Skeletal muscle cell (primary cell): ENCODE results near the gene APBB2.
A peak's percentile ranks its signal among the peaks of the same experiment; 100 is the strongest.

Source experiments
- DNase-seq: peaks from one replicate; pipeline ENCODE4 v3.0.0-alpha.2; 2010; ENCODE audit warnings: low read depth
- H3K4me3 ChIP-seq: 2 replicates; pipeline ENCODE4 v1.5.1; 2011; ENCODE audit warnings: low read depth, mild to moderate bottlenecking, control low read depth, low read length, moderate library complexity

The APBB2 gene

GRCh38 chr4:40857956-40858355, 356.4 kb downstream of the APBB2 start:
- no peak overlapping the region for H3K4me3 ChIP-seq
- DNase-seq, result no peak

DNA sequence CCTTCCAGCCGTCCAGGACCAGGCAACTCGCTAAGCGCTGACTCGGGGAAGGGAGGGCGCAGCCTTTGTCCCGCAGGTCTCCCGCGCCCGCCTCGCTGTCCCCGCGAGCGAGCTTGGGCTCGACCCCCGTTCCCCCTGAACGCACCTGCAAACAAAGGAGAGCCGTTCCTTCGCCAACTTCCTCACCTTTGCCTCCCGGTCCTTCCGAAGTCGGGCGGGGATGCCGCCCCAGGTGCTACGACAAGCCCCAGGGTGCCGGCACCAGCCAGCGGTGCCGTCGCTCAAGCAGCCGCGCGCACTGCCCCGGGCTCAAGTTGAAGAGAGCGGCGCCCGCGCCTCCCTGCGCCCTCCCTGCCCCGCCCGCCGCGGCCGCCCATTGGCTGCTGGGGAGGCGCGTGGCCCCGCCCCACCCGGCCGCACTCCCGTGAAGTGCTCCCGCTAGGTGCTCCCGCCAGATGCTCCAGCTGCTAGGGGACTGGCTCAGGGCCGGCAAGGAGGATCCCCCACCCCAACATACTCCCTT, 357.4 kb downstream of the APBB2 start:
- H3K4me3 ChIP-seq, result peak overlapping the region; percentile 29
- DNase-seq, result peak; percentile 12

GRCh38 chr4:40856277-40856839, 358.0 kb downstream of the APBB2 start:
- no peak for DNase-seq
- no peak overlapping the region for H3K4me3 ChIP-seq

- no peak for DNase-seq
- no peak overlapping the region for H3K4me3 ChIP-seq
These were observed 363.8 kb downstream of the APBB2 start for GRCh38 chr4:40850496-40850895.

DNA sequence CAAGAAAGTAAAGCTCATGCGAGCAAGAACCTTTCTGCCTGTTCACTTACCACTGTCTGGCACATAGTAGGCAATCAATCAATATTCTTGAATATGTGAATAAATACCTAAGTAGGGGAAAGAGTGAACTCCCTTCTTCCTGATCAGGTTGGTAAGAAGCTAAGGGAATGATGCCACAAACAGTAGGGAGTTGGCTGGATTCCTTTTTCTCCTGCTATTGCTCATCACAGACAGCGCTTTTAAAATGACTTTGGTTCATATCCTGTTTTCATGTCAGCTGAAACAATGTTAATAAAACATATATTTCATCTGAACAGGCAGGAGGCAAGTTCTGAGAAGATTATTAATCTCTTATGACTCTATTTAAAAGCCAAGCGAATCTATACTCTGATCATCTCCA, 365.4 kb downstream of the APBB2 start:
- no peak for DNase-seq
- H3K4me3 ChIP-seq, result no peak overlapping the region

GRCh38 chr4:40848251-40848650, 366.1 kb downstream of the APBB2 start:
- no peak for DNase-seq
- H3K4me3 ChIP-seq, result no peak overlapping the region

GRCh38 chr4:40846532-40846931, 367.8 kb downstream of the APBB2 start:
- no peak overlapping the region for H3K4me3 ChIP-seq
- DNase-seq, result no peak

DNA sequence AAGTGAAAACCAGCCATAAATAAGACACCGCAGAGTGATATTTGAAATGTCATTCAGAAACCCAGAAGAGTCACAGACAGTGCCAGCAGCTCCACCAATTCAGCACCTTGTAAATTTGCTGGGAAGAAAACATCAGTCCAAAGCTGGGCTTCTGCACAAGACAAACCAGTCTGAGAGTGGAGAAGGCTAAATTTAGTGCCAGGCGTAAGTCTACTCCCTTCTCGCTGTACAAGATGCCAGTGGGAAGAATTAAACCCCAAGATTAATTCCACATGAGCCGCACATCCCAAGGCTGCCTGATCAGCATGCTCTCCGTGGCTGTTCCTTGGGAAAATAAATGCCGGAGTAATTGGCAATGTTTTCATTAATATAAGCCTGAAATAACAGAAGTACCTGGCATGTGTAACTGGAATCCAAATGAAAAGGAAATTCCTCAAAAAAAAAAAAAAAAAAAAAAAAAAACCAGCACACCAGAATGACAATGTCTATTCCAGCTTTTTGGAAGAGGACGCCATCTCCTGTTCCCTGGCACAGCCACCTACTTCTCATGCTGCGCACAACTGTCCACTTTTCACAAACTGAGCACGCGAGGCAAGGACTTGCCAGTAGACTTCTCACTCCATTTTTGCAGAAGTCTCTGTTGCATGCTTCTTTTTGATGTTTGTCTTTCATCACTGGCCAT, 369.0 kb downstream of the APBB2 start:
- DNase-seq, result no peak

GRCh38 chr4:40844261-40844660, 370.1 kb downstream of the APBB2 start:
- DNase-seq, result no peak
- no peak overlapping the region for H3K4me3 ChIP-seq

More for the DNA sequence above, 369.0 kb downstream of the APBB2 start:
- no peak overlapping the region for H3K4me3 ChIP-seq

GRCh38 chr4:40843696-40844095, 370.6 kb downstream of the APBB2 start:
- no peak overlapping the region for H3K4me3 ChIP-seq
- no peak for DNase-seq

GRCh38 chr4:40842725-40843423, 371.5 kb downstream of the APBB2 start:
- H3K4me3 ChIP-seq, result no peak overlapping the region
- no peak for DNase-seq

GRCh38 chr4:40842318-40842717, 372.0 kb downstream of the APBB2 start:
- no peak overlapping the region for H3K4me3 ChIP-seq
- DNase-seq, result no peak

- H3K4me3 ChIP-seq, result no peak overlapping the region
- DNase-seq, result peak; percentile 51
These were observed 373.3 kb downstream of the APBB2 start for GRCh38 chr4:40840985-40841571.

GRCh38 chr4:40840255-40840984, 373.9 kb downstream of the APBB2 start:
- DNase-seq, result no peak
- H3K4me3 ChIP-seq, result no peak overlapping the region

- no peak overlapping the region for H3K4me3 ChIP-seq
- DNase-seq, result no peak
These were observed 375.6 kb downstream of the APBB2 start for GRCh38 chr4:40838742-40839141.

GRCh38 chr4:40837094-40837870, 377.1 kb downstream of the APBB2 start:
- H3K4me3 ChIP-seq, result no peak overlapping the region
- no peak for DNase-seq

GRCh38 chr4:40833212-40833611, 381.1 kb downstream of the APBB2 start:
- DNase-seq, result no peak
- H3K4me3 ChIP-seq, result no peak overlapping the region

DNA sequence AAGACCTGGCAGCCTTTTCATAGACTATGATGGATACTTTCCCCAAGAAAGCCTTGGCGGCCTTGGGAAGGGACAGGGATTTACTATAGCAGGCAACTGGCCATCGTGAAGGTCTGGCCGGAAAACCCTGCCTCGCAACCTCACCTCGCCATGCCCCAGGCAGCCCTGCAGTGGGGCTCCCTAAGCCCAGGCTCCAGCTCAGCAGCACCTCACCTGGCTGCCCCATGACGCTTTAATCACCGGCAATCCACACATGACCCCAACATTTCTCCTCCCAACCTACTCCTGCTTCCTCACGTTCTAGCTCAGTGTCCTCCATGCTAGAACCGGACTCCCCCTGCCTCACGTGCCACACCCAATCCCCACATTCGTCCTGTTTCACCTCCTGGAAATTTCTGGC, 382.2 kb downstream of the APBB2 start:
- H3K4me3 ChIP-seq, result no peak overlapping the region
- no peak for DNase-seq
